ENCODE measurements around the gene PTPRD. TPM values are rescaled to one million over a fixed set of nuclear protein-coding genes. Genes with fewer than 3 reads are reported as not detected.

PTPRD gene
- total RNA-seq, 2 experiments from 2014 or later = not detected

- ChIA-PET POLR2A (no interaction called here), CTCF (no interaction called here)
- Mint-ChIP-seq H3K4me3 (no peak overlapping the region), H3K4me1 (ENCODE audit: low read depth) (no peaks in the 10 kb centered on the region), H3K27me3 (ENCODE audit: low read depth) (no peaks in the 10 kb centered on the region), H3K36me3 (ENCODE audit: low read depth) (no peaks in the 10 kb centered on the region), H3K27ac (no peak overlapping the region), H3K9me3 (ENCODE audit: insufficient read depth) (no peaks in the 10 kb centered on the region)
- no peak for ATAC-seq
- no peak for DNase-seq
Measured at GRCh38 chr9:8356406-8356805, 2256.4 kb downstream of the PTPRD start.

GRCh38 chr9:8351436-8351835 is 2261.4 kb downstream of the PTPRD start:
- H3K4me1 Mint-ChIP-seq (ENCODE audit: low read depth) = no peaks in the 10 kb centered on the region
- ChIA-PET CTCF (no interaction called here), POLR2A (no interaction called here)
- H3K36me3 Mint-ChIP-seq (ENCODE audit: low read depth) = no peaks in the 10 kb centered on the region
- no peak overlapping the region for H3K4me3 Mint-ChIP-seq
- H3K27ac Mint-ChIP-seq = no peak overlapping the region
- ATAC-seq (no peak), DNase-seq (no peak)
- no peaks in the 10 kb centered on the region for H3K27me3 Mint-ChIP-seq (ENCODE audit: low read depth)
- no peaks in the 10 kb centered on the region for H3K9me3 Mint-ChIP-seq (ENCODE audit: insufficient read depth)

- no peaks in the 10 kb centered on the region for H3K27me3 Mint-ChIP-seq (ENCODE audit: low read depth)
- POLR2A ChIA-PET = no interaction called here
Measured at GRCh38 chr9:8349901-8350300, 2262.9 kb downstream of the PTPRD start.

GRCh38 chr9:8349376-8349775 is 2263.4 kb downstream of the PTPRD start:
- no peaks in the 10 kb centered on the region for H3K27me3 Mint-ChIP-seq (ENCODE audit: low read depth)
- H3K9me3 Mint-ChIP-seq (ENCODE audit: insufficient read depth) = no peaks in the 10 kb centered on the region
- DNase-seq (no peak), ATAC-seq (no peak)
- H3K4me3 Mint-ChIP-seq = no peak overlapping the region
- H3K4me1 Mint-ChIP-seq (ENCODE audit: low read depth) = no peaks in the 10 kb centered on the region
- H3K27ac Mint-ChIP-seq = no peak overlapping the region
- CTCF ChIA-PET = no interaction called here
- POLR2A ChIA-PET = no interaction called here
- H3K36me3 Mint-ChIP-seq (ENCODE audit: low read depth) = no peaks in the 10 kb centered on the region

More at GRCh38 chr9:8349901-8350300, 2262.9 kb downstream of the PTPRD start:
- CTCF ChIA-PET = no interaction called here
- H3K36me3 Mint-ChIP-seq (ENCODE audit: low read depth) = no peaks in the 10 kb centered on the region
- no peak for ATAC-seq
- no peak for DNase-seq
- H3K9me3 Mint-ChIP-seq (ENCODE audit: insufficient read depth) = no peaks in the 10 kb centered on the region
- no peak overlapping the region for H3K4me3 Mint-ChIP-seq
- H3K27ac Mint-ChIP-seq = no peak overlapping the region
- no peaks in the 10 kb centered on the region for H3K4me1 Mint-ChIP-seq (ENCODE audit: low read depth)

- no peaks in the 10 kb centered on the region for H3K27me3 Mint-ChIP-seq (ENCODE audit: low read depth)
- H3K9me3 Mint-ChIP-seq (ENCODE audit: insufficient read depth) = no peaks in the 10 kb centered on the region
- H3K27ac Mint-ChIP-seq = no peak overlapping the region
- POLR2A ChIA-PET = no interaction called here
- ATAC-seq (no peak), DNase-seq (no peak)
- no peaks in the 10 kb centered on the region for H3K36me3 Mint-ChIP-seq (ENCODE audit: low read depth)
- CTCF ChIA-PET = no interaction called here
- H3K4me1 Mint-ChIP-seq (ENCODE audit: low read depth) = no peaks in the 10 kb centered on the region
- no peak overlapping the region for H3K4me3 Mint-ChIP-seq
Measured at GRCh38 chr9:8348756-8349155, 2264.0 kb downstream of the PTPRD start.

- DNase-seq = no peak
- H3K36me3 Mint-ChIP-seq (ENCODE audit: low read depth) = no peaks in the 10 kb centered on the region
- ChIA-PET CTCF (no interaction called here), POLR2A (no interaction called here)
- H3K4me1 Mint-ChIP-seq (ENCODE audit: low read depth) = no peaks in the 10 kb centered on the region
- H3K27ac Mint-ChIP-seq = no peak overlapping the region
- no peaks in the 10 kb centered on the region for H3K9me3 Mint-ChIP-seq (ENCODE audit: insufficient read depth)
- no peak for ATAC-seq
- no peaks in the 10 kb centered on the region for H3K27me3 Mint-ChIP-seq (ENCODE audit: low read depth)
- no peak overlapping the region for H3K4me3 Mint-ChIP-seq
Measured at GRCh38 chr9:8346296-8346695, 2266.5 kb downstream of the PTPRD start.

- peaks cover 3% of the 10 kb centered on the region for H3K9me3 Mint-ChIP-seq (ENCODE audit: insufficient read depth)
- H3K36me3 Mint-ChIP-seq (ENCODE audit: low read depth) = no peaks in the 10 kb centered on the region
- no peak overlapping the region for H3K27ac Mint-ChIP-seq
- no peaks in the 10 kb centered on the region for H3K4me1 Mint-ChIP-seq (ENCODE audit: low read depth)
- CTCF ChIA-PET = no interaction called here
- POLR2A ChIA-PET = no interaction called here
- no peak overlapping the region for H3K4me3 Mint-ChIP-seq
- ATAC-seq (no peak), DNase-seq (no peak)
- no peaks in the 10 kb centered on the region for H3K27me3 Mint-ChIP-seq (ENCODE audit: low read depth)
Measured at GRCh38 chr9:8338767-8339510, 2273.9 kb downstream of the PTPRD start.

GRCh38 chr9:8337834-8338766 is 2274.7 kb downstream of the PTPRD start:
- Mint-ChIP-seq H3K27ac (no peak overlapping the region), H3K27me3 (ENCODE audit: low read depth) (no peaks in the 10 kb centered on the region), H3K9me3 (ENCODE audit: insufficient read depth) (peaks cover 3% of the 10 kb centered on the region), H3K4me3 (no peak overlapping the region), H3K4me1 (ENCODE audit: low read depth) (no peaks in the 10 kb centered on the region), H3K36me3 (ENCODE audit: low read depth) (no peaks in the 10 kb centered on the region)
- CTCF ChIA-PET = no interaction called here
- DNase-seq (no peak), ATAC-seq (no peak)
- POLR2A ChIA-PET = no interaction called here

- Mint-ChIP-seq H3K27me3 (ENCODE audit: low read depth) (no peaks in the 10 kb centered on the region), H3K36me3 (ENCODE audit: low read depth) (no peaks in the 10 kb centered on the region), H3K9me3 (ENCODE audit: insufficient read depth) (no peaks in the 10 kb centered on the region), H3K4me1 (ENCODE audit: low read depth) (no peaks in the 10 kb centered on the region), H3K27ac (no peak overlapping the region), H3K4me3 (no peak overlapping the region)
- ATAC-seq (no peak), DNase-seq (no peak)
- ChIA-PET CTCF (no interaction called here), POLR2A (no interaction called here)
Measured at GRCh38 chr9:8332871-8333270, 2279.9 kb downstream of the PTPRD start.

GRCh38 chr9:8332331-8332650 is 2280.5 kb downstream of the PTPRD start:
- H3K27ac Mint-ChIP-seq = no peak overlapping the region
- no peaks in the 10 kb centered on the region for H3K36me3 Mint-ChIP-seq (ENCODE audit: low read depth)
- ChIA-PET POLR2A (no interaction called here), CTCF (no interaction called here)
- H3K27me3 Mint-ChIP-seq (ENCODE audit: low read depth) = no peaks in the 10 kb centered on the region
- H3K9me3 Mint-ChIP-seq (ENCODE audit: insufficient read depth) = no peaks in the 10 kb centered on the region
- ATAC-seq = no peak
- H3K4me3 Mint-ChIP-seq = no peak overlapping the region
- H3K4me1 Mint-ChIP-seq (ENCODE audit: low read depth) = no peaks in the 10 kb centered on the region
- no peak for DNase-seq

- POLR2A ChIA-PET = no interaction called here
- Mint-ChIP-seq H3K4me3 (no peak overlapping the region), H3K9me3 (ENCODE audit: insufficient read depth) (no peaks in the 10 kb centered on the region)
Measured at GRCh38 chr9:8331507-8332330, 2281.1 kb downstream of the PTPRD start.

More at GRCh38 chr9:8331507-8332330, 2281.1 kb downstream of the PTPRD start:
- no peaks in the 10 kb centered on the region for H3K4me1 Mint-ChIP-seq (ENCODE audit: low read depth)
- CTCF ChIA-PET = no interaction called here
- no peak for ATAC-seq
- H3K36me3 Mint-ChIP-seq (ENCODE audit: low read depth) = no peaks in the 10 kb centered on the region
- no peak overlapping the region for H3K27ac Mint-ChIP-seq
- no peak for DNase-seq
- no peaks in the 10 kb centered on the region for H3K27me3 Mint-ChIP-seq (ENCODE audit: low read depth)

All from activated CD8-positive, alpha-beta T cell treated with anti-CD3 and anti-CD28 coated beads, Interleukin-2, amount 10 ng/mL, durations not matched to agents 7 days and 5 days (primary cell).